Keratinocyte (primary cell): ENCODE measurements around the gene ITGB4. TPM values are rescaled to one million over a fixed set of nuclear protein-coding genes. Genes with fewer than 3 reads are reported as not detected.

Experiments used
- DNase-seq: peaks from one replicate; pipeline ENCODE4 v3.0.0-alpha.2; 2011; ENCODE audit warnings: low read depth, missing footprints, low spot score
- FAIRE-seq: peaks from 2 replicates; lab custom pipeline; 2011; peaks lifted over from hg19 to GRCh38; lab: Jason Lieb, UNC
- H2AFZ ChIP-seq: 2 replicates; pipeline ENCODE4 v1.6.0; 2012; ENCODE audit warnings: low read length, control low read depth, inconsistent platforms; ENCODE audit not compliant: control insufficient read depth
- H3K27ac ChIP-seq: 2 replicates; pipeline ENCODE4 v1.5.1; 2011; ENCODE audit warnings: low read length; ENCODE audit not compliant: control insufficient read depth, insufficient read depth
- H3K27me3 ChIP-seq: 3 replicates; pipeline ENCODE4 v1.6.0; 2011; ENCODE audit warnings: low read length; ENCODE audit not compliant: control insufficient read depth, insufficient read depth; ENCODE audit errors: extremely low read depth
- H3K36me3 ChIP-seq, 2 experiments: 2 replicates in 1 of 2; 3 replicates in 1 of 2; pipeline ENCODE4 v1.5.1; 2011; ENCODE audit warnings: low read length in 2 of 2, mild to moderate bottlenecking in 1 of 2; ENCODE audit not compliant: control insufficient read depth in 2 of 2, insufficient read depth in 2 of 2; ENCODE audit errors: extremely low read depth in 1 of 2
- H3K4me1 ChIP-seq: 3 replicates; pipeline ENCODE4 v1.5.1; 2011; ENCODE audit warnings: low read length; ENCODE audit not compliant: control insufficient read depth, insufficient read depth; ENCODE audit errors: extremely low read depth
- H3K4me2 ChIP-seq: 3 replicates; pipeline ENCODE4 v1.6.0; 2011; ENCODE audit warnings: low read depth, low read length; ENCODE audit not compliant: control insufficient read depth, insufficient read depth; ENCODE audit errors: extremely low read depth
- H3K4me3 ChIP-seq, 3 experiments: fragments of 200-600 bp in 1 of 3; sonication (generic) in 1 of 3; 2 replicates in 2 of 3; 3 replicates in 1 of 3; pipeline ENCODE4 v1.5.1; 2011 to 2016; ENCODE audit warnings: low read length in 3 of 3, mild to moderate bottlenecking in 3 of 3, control low read depth in 2 of 3, inconsistent platforms in 1 of 3, low read depth in 1 of 3, mixed read lengths in 1 of 3, mixed run types in 1 of 3, moderate library complexity in 1 of 3; ENCODE audit not compliant: control insufficient read depth in 2 of 3, insufficient read depth in 2 of 3; ENCODE audit errors: extremely low read depth in 1 of 3
- H3K79me2 ChIP-seq: 2 replicates; pipeline ENCODE4 v1.6.0; 2012; ENCODE audit warnings: low read length; ENCODE audit not compliant: control insufficient read depth, insufficient read depth
- H3K9ac ChIP-seq: 3 replicates; pipeline ENCODE4 v1.6.0; 2011; ENCODE audit warnings: low read length; ENCODE audit not compliant: control insufficient read depth, insufficient read depth; ENCODE audit errors: extremely low read depth
- H3K9me1 ChIP-seq: 3 replicates; pipeline ENCODE4 v1.6.0; 2011; ENCODE audit warnings: low read length; ENCODE audit not compliant: control insufficient read depth, insufficient read depth; ENCODE audit errors: extremely low read depth
- H3K9me3 ChIP-seq: 2 replicates; pipeline ENCODE4 v1.5.1; 2012; ENCODE audit warnings: low read depth, low read length; ENCODE audit not compliant: control insufficient read depth
- H4K20me1 ChIP-seq: 3 replicates; pipeline ENCODE4 v1.6.0; 2011; ENCODE audit warnings: low read length; ENCODE audit not compliant: control insufficient read depth, insufficient read depth; ENCODE audit errors: extremely low read depth
- CTCF ChIP-seq, 3 experiments: IDR thresholded peaks in 1 of 3; conservative IDR thresholded peaks in 1 of 3; optimal IDR thresholded peaks in 1 of 3; 2 replicates in 2 of 3; 3 replicates in 1 of 3; pipeline versions ENCODE3 to v1.5.1; 2011; ENCODE audit warnings: low read length in 3 of 3, mild to moderate bottlenecking in 3 of 3, moderate library complexity in 2 of 3, control low read depth in 1 of 3, inconsistent platforms in 1 of 3; ENCODE audit not compliant: insufficient read depth in 2 of 3; ENCODE audit errors: extremely low read depth in 1 of 3
- EZH2 ChIP-seq: IDR thresholded peaks from one replicate; pipeline ENCODE4 v1.6.1; 2012; ENCODE audit warnings: inconsistent platforms, mild to moderate bottlenecking, low read length, moderate library complexity
- dilution Hi-C: fragments of 300-500 bp; cut with MboI; formaldehyde crosslinking; loops from one replicate; pipeline ENCODE4 v1.7.0; 2020; ENCODE audit warnings: low sequenced_read_pairs; ENCODE audit not compliant: extremely low pct_ligation_motif_present
- polyA plus RNA-seq, 5 experiments: library from polyadenylated mRNA; depleted of rRNA in 3 of 5; stranded (reverse) in 3 of 5; stranded (forward) in 1 of 5; unstranded in 1 of 5; fragments of >200 nt; gene quantifications; 1 replicate in 1 of 5; 2 replicates in 3 of 5; 3 replicates in 1 of 5; pipeline versions ENCODE4 v1.2.1 to v1.2.3, GENCODE V29; 2011 to 2012; ENCODE audit warnings: missing spikeins in 2 of 5, low read depth in 1 of 5, low replicate concordance in 1 of 5

ITGB4 gene
- polyA plus RNA-seq, 1 donor (not counting 4 experiments of a cell fraction or from before 2014, with no cell fraction given), result 761 TPM

DNA sequence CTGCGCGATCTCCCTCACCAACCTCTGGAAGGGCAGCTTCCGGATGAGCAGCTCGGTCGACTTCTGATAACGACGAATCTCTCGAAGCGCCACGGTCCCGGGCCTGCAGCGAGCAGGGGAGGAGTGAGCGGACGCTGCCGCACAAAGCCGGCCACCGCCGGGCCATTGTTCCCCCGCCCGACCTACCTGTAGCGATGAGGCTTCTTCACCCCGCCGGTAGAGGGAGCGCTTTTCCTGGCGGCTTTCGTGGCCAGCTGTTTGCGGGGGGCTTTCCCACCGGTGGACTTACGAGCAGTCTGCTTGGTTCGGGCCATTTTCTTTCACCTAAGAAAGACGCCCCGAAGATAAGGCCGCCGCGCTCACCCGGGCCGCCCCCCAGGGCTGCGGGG, 57.6 kb downstream of the ITGB4 start:
- H3K27ac ChIP-seq, result peak overlapping the region; percentile 94
- H3K27me3 ChIP-seq, result no peaks in the 10 kb centered on the region
- H3K9ac ChIP-seq, result peak overlapping the region; percentile 94
- H2AFZ ChIP-seq, result no peak overlapping the region
- peaks cover 11% of the 10 kb centered on the region for H3K79me2 ChIP-seq
- H3K9me3 ChIP-seq, result no peaks in the 10 kb centered on the region
- no peak for TF ChIP-seq EZH2
- TF ChIP-seq CTCF (optimal IDR thresholded peaks at IDR 0.05 in 1 of 3, IDR thresholded peaks at IDR 0.05 in 1 of 3, conservative IDR thresholded peaks at IDR 0.05 in 1 of 3; ENCODE audit: extremely low read depth in 1 of 3, insufficient read depth in 2 of 3, low read length in 3 of 3), result peak; percentile 51 to 76 (median 62)
- dilution Hi-C loops, result no loop called here
- H3K9me1 ChIP-seq, result no peaks in the 10 kb centered on the region
- FAIRE-seq, result no peak
- peaks cover 24% of the 10 kb centered on the region for H4K20me1 ChIP-seq
- H3K4me2 ChIP-seq, result peak overlapping the region; percentile 83
- peak overlapping the region; percentile 80 to 82 (median 81) for H3K4me3 ChIP-seq
- peaks cover 4 to 13% of the 10 kb centered on the region in 2 experiments for H3K36me3 ChIP-seq
- DNase-seq, result no peak
- peaks cover 24% of the 10 kb centered on the region for H3K4me1 ChIP-seq

- FAIRE-seq (no peak), DNase-seq (peak; percentile 98)
- peak overlapping the region; percentile 94 for H3K9ac ChIP-seq
- peaks cover 4 to 13% of the 10 kb centered on the region in 2 experiments for H3K36me3 ChIP-seq
- peaks cover 11% of the 10 kb centered on the region for H3K79me2 ChIP-seq
- H3K27ac ChIP-seq, result peak overlapping the region; percentile 94
- no peaks in the 10 kb centered on the region for H3K27me3 ChIP-seq
- H3K4me3 ChIP-seq, result peak overlapping the region; percentile 80 to 82 (median 81)
- peaks cover 24% of the 10 kb centered on the region for H4K20me1 ChIP-seq
- no peaks in the 10 kb centered on the region for H3K9me1 ChIP-seq
- no peak for TF ChIP-seq CTCF (optimal IDR thresholded peaks at IDR 0.05 in 1 of 3, IDR thresholded peaks at IDR 0.05 in 1 of 3, conservative IDR thresholded peaks at IDR 0.05 in 1 of 3; ENCODE audit: extremely low read depth in 1 of 3, insufficient read depth in 2 of 3, low read length in 3 of 3)
- no peak for TF ChIP-seq EZH2
- dilution Hi-C loops, result no loop called here
- no peaks in the 10 kb centered on the region for H3K9me3 ChIP-seq
- peak overlapping the region; percentile 58 for H3K4me2 ChIP-seq
- H3K4me1 ChIP-seq, result peaks cover 29% of the 10 kb centered on the region
- no peak overlapping the region for H2AFZ ChIP-seq
Measured at GRCh38 chr17:75779250-75779986, 58.2 kb downstream of the ITGB4 start.
